K562 (cell line): ENCODE data around the gene GLRX2. TPM values are rescaled to one million over a fixed set of nuclear protein-coding genes. Genes with fewer than 3 reads are reported as not detected.

ENCODE experiments used
- CBX5 ChIP-seq: IDR thresholded peaks from 2 replicates; pipeline ENCODE4 v1.6.1; 2014; ENCODE audit warnings: low read depth, borderline replicate concordance
- CHAMP1 ChIP-seq: fragments of 450-650 bp; IDR thresholded peaks from 2 replicates; pipeline ENCODE4 v1.6.1; 2016; ENCODE audit warnings: mild to moderate bottlenecking
- CXXC5 ChIP-seq: fragments of 250-450 bp; sonication (Bioruptor Pico); IDR thresholded peaks from 2 replicates; pipeline ENCODE4 v1.8.0; 2022; ENCODE audit warnings: inconsistent platforms, mild to moderate bottlenecking, moderate library complexity
- NFYB ChIP-seq: IDR thresholded peaks from 2 replicates; pipeline ENCODE4 v1.6.1; 2011; ENCODE audit warnings: mild to moderate bottlenecking, moderate library complexity; ENCODE audit not compliant: insufficient read length; ENCODE audit errors: extremely low read depth
- STAT5B ChIP-seq: fragments of 250-450 bp; sonication (Bioruptor Pico); IDR thresholded peaks from 2 replicates; pipeline ENCODE4 v1.8.0; 2021; ENCODE audit warnings: mild to moderate bottlenecking, inconsistent platforms
- ZNF24 ChIP-seq: fragments of 450-650 bp; IDR thresholded peaks from 2 replicates; pipeline ENCODE4 v1.6.1; 2016
- polyA plus RNA-seq, 8 experiments: library from polyadenylated mRNA; depleted of rRNA in 4 of 8; stranded (reverse) in 5 of 8; unstranded in 3 of 8; fragments of >200 nt; fragmentation: Nextera tagmentation in 2 of 8; fragmentation: Illumina TruSeq in 1 of 8; extraction: Ambion mirVana in 2 of 8; extraction: Trizol in 1 of 8; gene quantifications; 2 replicates each; pipeline versions ENCODE4 v1.2.1 to v1.2.3, GENCODE V29; 2011 to 2014; ENCODE audit warnings: inconsistent platforms in 1 of 8, missing spikeins in 1 of 8
- total RNA-seq, 7 experiments: library from RNA; depleted of rRNA in 6 of 7; stranded (reverse); fragments of >200 nt in 6 of 7; fragmentation: Illumina TruSeq in 2 of 7; extraction: Trizol in 2 of 7; gene quantifications; 2 replicates each; pipeline versions ENCODE4 v1.2.1 to v1.2.3, GENCODE V29; 2011 to 2021; ENCODE audit warnings: low replicate concordance in 1 of 7
- TF ChIP-seq, protein P1 (sequence below), 2 experiments: fragments of 450-650 bp in 1 of 2; sonication (generic) in 1 of 2; formaldehyde crosslinking in 1 of 2; IDR thresholded peaks in 1 of 2; conservative IDR thresholded peaks in 1 of 2; 2 replicates each; pipeline versions ENCODE4 v1.6.1 to v1.8.1; 2016 to 2023; ENCODE audit warnings: mild to moderate bottlenecking in 2 of 2, moderate library complexity in 2 of 2, inconsistent platforms in 1 of 2, missing genetic modification reagents in 1 of 2
- TF ChIP-seq, protein P2 (sequence below): fragments of 250-450 bp; sonication (Bioruptor Pico); IDR thresholded peaks from 2 replicates; pipeline ENCODE4 v1.5.0; 2021; ENCODE audit warnings: mild to moderate bottlenecking, borderline replicate concordance

The GLRX2 gene
- total and polyA plus RNA-seq, 9 of the 15 experiments (the other 6 are each of a cell fraction or from before 2014, with no cell fraction given): 13.3 to 82.6 (median 55.1) TPM

GRCh38 chr1:193062698-193063463 lies 42.3 kb downstream of the GLRX2 start (continued):
- TF ChIP-seq, protein P1, sequence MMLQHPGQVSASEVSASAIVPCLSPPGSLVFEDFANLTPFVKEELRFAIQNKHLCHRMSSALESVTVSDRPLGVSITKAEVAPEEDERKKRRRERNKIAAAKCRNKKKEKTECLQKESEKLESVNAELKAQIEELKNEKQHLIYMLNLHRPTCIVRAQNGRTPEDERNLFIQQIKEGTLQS (IDR thresholded peaks at IDR 0.05): peak; percentile 70
- TF ChIP-seq, protein P1 (CRISPR knock-in tag; conservative IDR thresholded peaks at IDR 0.05): no peak
- TF ChIP-seq CXXC5 (CRISPR knock-in tag) (no peak), CBX5 (no peak), ZNF24 (peak; percentile 82), NFYB (no peak), CHAMP1 (0 out of 2 replicates have a peak, but pooled peaks have one; percentile 15), STAT5B (CRISPR knock-in tag) (no peak)
- TF ChIP-seq, protein P2, sequence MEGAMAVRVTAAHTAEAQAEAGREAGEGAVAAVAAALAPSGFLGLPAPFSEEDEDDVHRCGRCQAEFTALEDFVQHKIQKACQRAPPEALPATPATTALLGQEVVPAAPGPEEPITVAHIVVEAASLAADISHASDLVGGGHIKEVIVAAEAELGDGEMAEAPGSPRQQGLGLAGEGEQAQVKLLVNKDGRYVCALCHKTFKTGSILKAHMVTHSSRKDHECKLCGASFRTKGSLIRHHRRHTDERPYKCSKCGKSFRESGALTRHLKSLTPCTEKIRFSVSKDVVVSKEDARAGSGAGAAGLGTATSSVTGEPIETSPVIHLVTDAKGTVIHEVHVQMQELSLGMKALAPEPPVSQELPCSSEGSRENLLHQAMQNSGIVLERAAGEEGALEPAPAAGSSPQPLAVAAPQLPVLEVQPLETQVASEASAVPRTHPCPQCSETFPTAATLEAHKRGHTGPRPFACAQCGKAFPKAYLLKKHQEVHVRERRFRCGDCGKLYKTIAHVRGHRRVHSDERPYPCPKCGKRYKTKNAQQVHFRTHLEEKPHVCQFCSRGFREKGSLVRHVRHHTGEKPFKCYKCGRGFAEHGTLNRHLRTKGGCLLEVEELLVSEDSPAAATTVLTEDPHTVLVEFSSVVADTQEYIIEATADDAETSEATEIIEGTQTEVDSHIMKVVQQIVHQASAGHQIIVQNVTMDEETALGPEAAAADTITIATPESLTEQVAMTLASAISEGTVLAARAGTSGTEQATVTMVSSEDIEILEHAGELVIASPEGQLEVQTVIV (CRISPR knock-in tag): no peak
